ENCODE data around the gene PLCB3.

DNA sequence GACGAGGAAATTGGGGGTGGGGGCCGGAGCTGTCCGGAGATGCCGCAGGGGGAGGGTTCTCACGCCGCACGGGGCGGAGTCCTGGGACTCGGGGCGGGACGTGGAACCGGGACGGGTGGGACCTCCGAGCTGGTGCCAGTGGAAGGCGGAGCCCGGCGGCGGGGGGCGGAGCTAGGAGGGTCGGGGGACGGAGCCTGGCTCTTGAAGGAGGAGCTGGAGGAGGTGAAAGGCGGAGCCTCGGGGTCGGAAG lies 10.2 kb upstream of the PLCB3 start:
- TF ChIP-seq, protein P1, sequence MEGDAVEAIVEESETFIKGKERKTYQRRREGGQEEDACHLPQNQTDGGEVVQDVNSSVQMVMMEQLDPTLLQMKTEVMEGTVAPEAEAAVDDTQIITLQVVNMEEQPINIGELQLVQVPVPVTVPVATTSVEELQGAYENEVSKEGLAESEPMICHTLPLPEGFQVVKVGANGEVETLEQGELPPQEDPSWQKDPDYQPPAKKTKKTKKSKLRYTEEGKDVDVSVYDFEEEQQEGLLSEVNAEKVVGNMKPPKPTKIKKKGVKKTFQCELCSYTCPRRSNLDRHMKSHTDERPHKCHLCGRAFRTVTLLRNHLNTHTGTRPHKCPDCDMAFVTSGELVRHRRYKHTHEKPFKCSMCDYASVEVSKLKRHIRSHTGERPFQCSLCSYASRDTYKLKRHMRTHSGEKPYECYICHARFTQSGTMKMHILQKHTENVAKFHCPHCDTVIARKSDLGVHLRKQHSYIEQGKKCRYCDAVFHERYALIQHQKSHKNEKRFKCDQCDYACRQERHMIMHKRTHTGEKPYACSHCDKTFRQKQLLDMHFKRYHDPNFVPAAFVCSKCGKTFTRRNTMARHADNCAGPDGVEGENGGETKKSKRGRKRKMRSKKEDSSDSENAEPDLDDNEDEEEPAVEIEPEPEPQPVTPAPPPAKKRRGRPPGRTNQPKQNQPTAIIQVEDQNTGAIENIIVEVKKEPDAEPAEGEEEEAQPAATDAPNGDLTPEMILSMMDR (conservative IDR thresholded peaks at IDR 0.05; ENCODE audit: low read depth, low read length) = no peak
- no peak for TF ChIP-seq EZH2 (IDR thresholded peaks at IDR 0.05; ENCODE audit: low read length, unreplicated experiment)
